Hematopoietic multipotent progenitor cell treated with erythropoietin and hydrocortisone succinate and interleukin-3 and kit ligand, for 17 days (in vitro differentiated cells): ENCODE measurements around the gene GMDS.
"Not testable (repeated sequence)": the region's sequence is repeated elsewhere in the genome, so short reads cannot be mapped to it uniquely, and the experiment has no call there.

Source experiments
- DNase-seq: peaks from one replicate; pipeline ENCODE4 v3.0.0-alpha.2; 2015; ENCODE audit warnings: low spot score

The GMDS gene

GRCh38 chr6:1858196-1858595, 387.2 kb downstream of the GMDS start:
- DNase-seq: no peak

- no peak for DNase-seq
Observed at GRCh38 chr6:1856381-1856780, 389.0 kb downstream of the GMDS start.

GRCh38 chr6:1855890-1856289, 389.5 kb downstream of the GMDS start:
- DNase-seq: no peak

GRCh38 chr6:1854296-1854695, 391.1 kb downstream of the GMDS start:
- DNase-seq: no peak

GRCh38 chr6:1853761-1854160, 391.6 kb downstream of the GMDS start:
- DNase-seq: no peak

GRCh38 chr6:1851681-1852456, 393.5 kb downstream of the GMDS start:
- DNase-seq: no peak

- no peak for DNase-seq
Observed at GRCh38 chr6:1850840-1851157, 394.6 kb downstream of the GMDS start.

- no peak for DNase-seq
Observed at GRCh38 chr6:1850121-1850839, 395.1 kb downstream of the GMDS start.

GRCh38 chr6:1849691-1850090, 395.7 kb downstream of the GMDS start:
- no peak for DNase-seq

GRCh38 chr6:1848752-1849151, 396.7 kb downstream of the GMDS start:
- no peak for DNase-seq

- DNase-seq: no peak
Observed at GRCh38 chr6:1846611-1847010, 398.8 kb downstream of the GMDS start.

GRCh38 chr6:1845543-1845942, 399.9 kb downstream of the GMDS start:
- not testable (repeated sequence) for DNase-seq

- no peak for DNase-seq
Observed at GRCh38 chr6:1842334-1842733, 403.1 kb downstream of the GMDS start.

GRCh38 chr6:1841136-1841535, 404.3 kb downstream of the GMDS start:
- DNase-seq: no peak

- no peak for DNase-seq
Observed at GRCh38 chr6:1840491-1841121, 404.8 kb downstream of the GMDS start.

- DNase-seq: no peak
Observed at GRCh38 chr6:1839361-1839760, 406.0 kb downstream of the GMDS start.

- no peak for DNase-seq
Observed at GRCh38 chr6:1838604-1839213, 406.7 kb downstream of the GMDS start.

- DNase-seq: no peak
Observed at GRCh38 chr6:1837826-1838225, 407.6 kb downstream of the GMDS start.

- no peak for DNase-seq
Observed at GRCh38 chr6:1836690-1837089, 408.7 kb downstream of the GMDS start.

GRCh38 chr6:1834646-1835516, 410.5 kb downstream of the GMDS start:
- no peak for DNase-seq

GRCh38 chr6:1834207-1834606, 411.2 kb downstream of the GMDS start:
- no peak for DNase-seq
